ENCODE measurements around the gene STK32B.

DNA sequence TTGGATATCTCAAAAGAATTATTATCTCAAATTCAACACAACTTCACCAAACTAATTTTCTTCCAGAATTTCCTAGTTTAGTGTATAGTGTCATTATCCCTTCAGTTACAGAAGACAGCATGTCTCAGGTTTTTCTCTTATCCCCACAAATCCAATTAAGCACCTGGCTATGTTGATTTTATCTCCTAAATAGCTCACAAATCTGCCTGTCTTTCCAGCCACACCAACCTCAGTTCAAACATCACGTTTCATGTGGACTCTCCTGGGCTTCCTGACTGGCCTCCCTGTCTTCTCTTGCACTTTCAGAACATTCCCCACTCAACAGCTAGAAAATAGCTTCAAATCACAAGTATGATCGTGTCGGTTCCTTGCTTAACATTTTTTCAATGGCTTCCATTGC, 14.8 kb downstream of the STK32B start:
- no peak for TF ChIP-seq SMC3 (IDR thresholded peaks at IDR 0.05; ENCODE audit: low read depth, low read length)
- TF ChIP-seq, protein P1, sequence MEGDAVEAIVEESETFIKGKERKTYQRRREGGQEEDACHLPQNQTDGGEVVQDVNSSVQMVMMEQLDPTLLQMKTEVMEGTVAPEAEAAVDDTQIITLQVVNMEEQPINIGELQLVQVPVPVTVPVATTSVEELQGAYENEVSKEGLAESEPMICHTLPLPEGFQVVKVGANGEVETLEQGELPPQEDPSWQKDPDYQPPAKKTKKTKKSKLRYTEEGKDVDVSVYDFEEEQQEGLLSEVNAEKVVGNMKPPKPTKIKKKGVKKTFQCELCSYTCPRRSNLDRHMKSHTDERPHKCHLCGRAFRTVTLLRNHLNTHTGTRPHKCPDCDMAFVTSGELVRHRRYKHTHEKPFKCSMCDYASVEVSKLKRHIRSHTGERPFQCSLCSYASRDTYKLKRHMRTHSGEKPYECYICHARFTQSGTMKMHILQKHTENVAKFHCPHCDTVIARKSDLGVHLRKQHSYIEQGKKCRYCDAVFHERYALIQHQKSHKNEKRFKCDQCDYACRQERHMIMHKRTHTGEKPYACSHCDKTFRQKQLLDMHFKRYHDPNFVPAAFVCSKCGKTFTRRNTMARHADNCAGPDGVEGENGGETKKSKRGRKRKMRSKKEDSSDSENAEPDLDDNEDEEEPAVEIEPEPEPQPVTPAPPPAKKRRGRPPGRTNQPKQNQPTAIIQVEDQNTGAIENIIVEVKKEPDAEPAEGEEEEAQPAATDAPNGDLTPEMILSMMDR (IDR thresholded peaks at IDR 0.05), result no peak
- TF ChIP-seq, protein P2, sequence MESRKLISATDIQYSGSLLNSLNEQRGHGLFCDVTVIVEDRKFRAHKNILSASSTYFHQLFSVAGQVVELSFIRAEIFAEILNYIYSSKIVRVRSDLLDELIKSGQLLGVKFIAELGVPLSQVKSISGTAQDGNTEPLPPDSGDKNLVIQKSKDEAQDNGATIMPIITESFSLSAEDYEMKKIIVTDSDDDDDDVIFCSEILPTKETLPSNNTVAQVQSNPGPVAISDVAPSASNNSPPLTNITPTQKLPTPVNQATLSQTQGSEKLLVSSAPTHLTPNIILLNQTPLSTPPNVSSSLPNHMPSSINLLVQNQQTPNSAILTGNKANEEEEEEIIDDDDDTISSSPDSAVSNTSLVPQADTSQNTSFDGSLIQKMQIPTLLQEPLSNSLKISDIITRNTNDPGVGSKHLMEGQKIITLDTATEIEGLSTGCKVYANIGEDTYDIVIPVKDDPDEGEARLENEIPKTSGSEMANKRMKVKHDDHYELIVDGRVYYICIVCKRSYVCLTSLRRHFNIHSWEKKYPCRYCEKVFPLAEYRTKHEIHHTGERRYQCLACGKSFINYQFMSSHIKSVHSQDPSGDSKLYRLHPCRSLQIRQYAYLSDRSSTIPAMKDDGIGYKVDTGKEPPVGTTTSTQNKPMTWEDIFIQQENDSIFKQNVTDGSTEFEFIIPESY (IDR thresholded peaks at IDR 0.05; ENCODE audit: borderline replicate concordance, low read depth), result no peak
- TF ChIP-seq NRF1 (IDR thresholded peaks at IDR 0.05; ENCODE audit: low read depth, low read length), result no peak
- TF ChIP-seq YY1 (IDR thresholded peaks at IDR 0.05; ENCODE audit: low read depth), result no peak
- no peak for TF ChIP-seq MXI1 (IDR thresholded peaks at IDR 0.05; ENCODE audit: low read depth, low read length)
- no peak for TF ChIP-seq TAF1 (IDR thresholded peaks at IDR 0.05; ENCODE audit: borderline replicate concordance, low read depth, low read length)
- no peak for TF ChIP-seq POLR2AphosphoS5 (IDR thresholded peaks at IDR 0.05; ENCODE audit: low read depth, low read length)

All from SK-N-SH (cell line).